Activated CD4-positive, alpha-beta T cell treated with anti-CD3 and anti-CD28 coated beads for 1 hour (primary cell): ENCODE results near the gene SMIM36.
"Not testable (repeated sequence)": the region's sequence is repeated elsewhere in the genome, so short reads cannot be mapped to it uniquely, and the experiment has no call there.

Experiments
- DNase-seq: peaks from one replicate; pipeline ENCODE4 v3.0.0-alpha.2; 2020

Gene SMIM36

DNA sequence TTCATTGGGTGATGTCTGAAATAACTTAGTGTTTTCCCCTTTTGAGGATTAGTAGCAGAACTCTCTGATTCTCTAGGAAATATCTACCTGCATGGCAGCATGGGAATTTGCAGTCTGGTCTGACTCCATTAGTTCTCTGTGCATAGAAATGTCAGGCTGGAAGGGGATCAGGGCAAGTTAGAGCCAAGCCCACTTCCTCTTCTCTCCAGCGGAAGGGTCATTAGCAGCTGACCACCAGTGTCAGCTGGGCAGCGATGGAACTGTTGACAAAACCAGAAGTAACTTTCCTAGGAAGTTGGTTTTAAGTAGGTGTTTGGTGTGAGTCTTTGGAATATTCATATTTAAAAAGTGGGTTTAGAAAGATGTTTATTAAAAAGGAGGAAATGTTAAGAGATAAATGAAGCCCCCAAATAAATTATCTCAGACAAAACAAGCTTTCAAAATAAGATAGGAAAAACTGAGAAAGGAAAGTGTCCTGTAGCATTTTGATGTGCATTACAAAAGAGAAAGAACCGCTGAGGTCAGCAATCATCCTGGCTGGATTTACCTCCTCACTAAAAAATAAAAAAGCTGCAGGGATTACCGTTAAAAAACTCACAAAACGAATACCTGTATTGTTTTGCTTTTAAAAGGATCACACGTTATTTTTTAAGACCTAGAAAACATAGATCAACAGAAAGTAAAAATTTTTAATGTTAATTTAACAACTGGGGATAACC lies 57.3 kb downstream of the SMIM36 start:
- DNase-seq = no peak

DNA sequence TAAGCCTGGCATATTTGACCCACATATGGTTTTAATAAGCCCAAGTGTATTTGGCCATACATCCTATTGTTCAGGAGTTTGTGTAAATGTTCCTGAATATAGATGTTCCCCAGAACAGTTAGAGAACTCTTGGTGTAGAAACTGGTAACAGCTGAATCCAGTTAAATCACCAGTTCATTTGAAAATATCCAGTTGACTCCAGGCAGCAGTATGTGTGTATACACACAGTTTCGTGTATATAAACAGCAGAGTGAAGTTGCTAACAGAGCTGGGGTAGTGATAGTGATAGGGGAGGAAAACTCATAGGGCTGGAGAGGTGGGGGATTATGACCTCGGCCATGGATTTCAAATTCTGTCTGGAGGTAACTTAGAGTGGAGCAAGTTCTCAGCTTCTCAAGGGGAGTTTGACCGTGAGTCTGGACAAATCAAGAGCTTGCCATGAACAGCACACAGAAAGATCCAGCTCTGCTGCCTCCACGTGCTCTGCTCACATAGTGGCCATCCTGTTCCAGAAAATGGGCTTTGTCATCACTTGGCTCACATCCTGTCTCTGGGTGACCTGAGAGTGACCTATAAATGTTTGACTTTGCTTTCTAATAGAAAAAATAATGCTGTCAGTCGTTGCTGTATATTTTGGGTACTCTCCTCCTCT lies 59.0 kb downstream of the SMIM36 start:
- no peak for DNase-seq

DNA sequence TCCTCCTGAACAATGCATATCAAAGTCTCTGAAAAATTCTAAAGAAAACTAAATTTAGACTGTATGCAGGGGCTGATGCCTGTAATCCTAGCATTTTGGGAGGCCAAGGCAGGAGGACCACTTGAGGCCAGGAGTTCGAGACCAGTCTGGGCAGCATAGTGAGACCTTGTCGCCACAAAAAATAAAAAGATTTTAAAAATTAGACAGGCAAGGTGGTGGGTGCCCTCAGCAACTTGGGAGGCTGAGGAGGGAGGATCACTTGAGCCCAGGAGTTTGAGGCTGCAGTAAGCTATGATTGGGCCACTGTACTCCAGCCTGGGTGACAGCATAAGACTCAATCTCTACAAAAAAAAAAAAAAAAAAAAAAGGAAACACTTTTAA lies 59.5 kb downstream of the SMIM36 start:
- no peak for DNase-seq

DNA sequence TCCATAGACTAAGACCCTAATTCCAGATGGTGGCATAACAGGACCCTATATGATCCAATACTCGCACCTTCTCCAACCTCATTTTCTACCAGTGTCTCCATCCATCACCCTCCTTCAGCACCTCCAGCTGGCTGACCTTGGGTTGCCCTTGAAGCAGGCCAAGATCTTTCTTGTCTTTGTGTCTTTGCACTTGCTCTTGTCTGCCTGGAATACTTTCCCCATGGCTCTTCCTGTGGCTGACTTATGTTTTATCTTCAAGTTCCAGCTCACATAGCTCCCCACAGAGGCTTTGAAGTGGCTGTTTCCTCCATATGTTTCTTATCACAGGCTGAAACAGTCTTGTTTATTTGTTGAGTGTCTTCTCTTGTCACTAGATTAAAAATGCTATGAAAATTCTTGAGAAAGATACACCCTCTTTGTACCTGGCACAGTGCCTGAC lies 60.0 kb downstream of the SMIM36 start:
- no peak for DNase-seq

DNA sequence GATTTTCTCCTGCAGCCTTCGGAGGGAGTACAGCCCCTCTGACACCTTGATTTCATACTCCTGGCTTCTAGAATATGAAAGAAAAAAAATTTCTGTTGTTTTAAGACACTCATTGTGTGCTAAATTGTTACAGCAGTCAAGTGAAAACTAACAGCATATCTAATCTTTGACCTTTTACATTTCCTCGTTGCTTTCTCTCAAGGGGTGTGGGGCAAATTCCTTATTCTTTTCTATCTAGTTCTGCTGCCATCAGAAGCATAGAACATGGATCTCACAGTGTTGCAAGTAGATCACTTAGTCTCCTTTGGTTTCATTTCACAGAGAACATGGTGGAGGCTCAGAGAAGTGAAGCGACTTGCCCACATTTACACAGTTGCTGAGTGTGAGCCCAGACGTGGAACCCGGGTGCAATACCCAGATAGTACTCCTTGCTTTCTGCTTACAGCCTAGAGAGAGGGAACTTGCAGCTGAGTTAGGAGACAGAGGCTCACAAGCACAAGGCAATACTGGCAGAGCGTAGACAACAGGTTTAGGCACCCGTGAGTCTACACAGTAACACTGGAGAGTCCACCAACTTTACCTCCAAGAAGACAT lies 60.9 kb downstream of the SMIM36 start:
- DNase-seq = no peak

DNA sequence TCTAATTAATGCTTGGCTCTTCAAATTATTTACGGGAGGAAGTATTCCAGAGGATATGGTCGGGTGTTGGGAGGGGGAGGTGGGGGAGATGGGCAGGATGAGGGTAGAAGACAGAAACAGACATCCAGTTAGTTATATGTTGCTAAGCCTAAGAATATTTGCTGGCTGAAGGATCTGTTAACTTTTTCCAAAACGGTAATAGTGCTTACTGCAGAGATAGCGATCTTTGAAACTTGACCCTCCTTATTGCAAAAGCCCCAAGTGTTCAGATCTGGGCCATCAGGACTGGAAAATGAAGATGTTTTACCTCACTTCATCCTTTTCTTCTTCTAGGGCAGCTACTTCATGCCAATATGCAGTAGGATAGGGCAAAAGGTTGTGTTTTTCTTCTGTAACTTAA lies 62.6 kb downstream of the SMIM36 start:
- no peak for DNase-seq

DNA sequence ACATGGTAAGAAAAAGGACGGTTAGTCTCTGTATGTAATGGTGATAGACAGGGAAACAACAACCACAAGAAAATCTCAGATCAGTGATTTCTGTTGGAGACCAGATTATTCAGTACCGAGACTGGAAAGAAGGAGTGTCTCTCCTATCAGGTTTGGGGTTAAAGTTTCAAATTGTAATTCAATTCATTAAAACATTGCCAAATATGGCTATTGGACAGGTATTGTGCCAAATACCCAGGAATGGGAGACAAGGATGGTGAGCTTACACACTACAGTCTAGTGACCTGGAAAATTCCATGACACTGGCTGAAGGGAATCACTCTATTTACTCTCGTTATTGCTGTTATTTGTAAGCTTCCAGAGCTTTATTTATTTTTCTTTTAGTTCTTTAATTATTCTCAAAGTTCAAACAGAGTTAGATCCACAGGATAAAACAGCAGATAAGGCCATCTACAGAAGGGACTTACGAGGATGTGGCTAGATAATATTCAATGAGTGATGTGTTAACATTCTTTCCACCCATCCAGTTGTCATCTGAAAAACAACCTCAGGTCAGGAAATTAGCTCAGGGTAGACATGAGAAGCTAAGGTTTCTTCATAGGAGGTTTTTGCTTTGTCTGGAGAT lies 64.6 kb downstream of the SMIM36 start:
- DNase-seq = no peak

DNA sequence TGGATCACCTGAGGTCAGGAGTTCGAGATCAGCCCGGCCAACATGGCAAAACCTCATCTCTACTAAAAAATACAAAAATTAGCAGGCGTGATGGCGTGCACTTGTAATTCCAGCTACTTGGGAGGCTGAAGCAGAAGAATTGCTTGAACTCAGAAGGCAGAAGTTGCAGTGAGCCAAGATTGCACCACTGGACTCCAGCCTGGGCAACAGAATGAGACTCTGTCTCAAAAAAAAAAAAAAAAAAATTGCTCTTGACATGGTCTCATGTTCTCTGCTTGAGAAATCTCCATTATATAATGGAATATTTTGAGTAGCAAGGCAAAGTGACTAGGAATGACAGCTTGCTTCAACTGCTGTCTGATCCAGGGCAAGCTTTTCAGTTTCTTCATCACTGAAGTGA lies 65.2 kb downstream of the SMIM36 start:
- not testable (repeated sequence) for DNase-seq

DNA sequence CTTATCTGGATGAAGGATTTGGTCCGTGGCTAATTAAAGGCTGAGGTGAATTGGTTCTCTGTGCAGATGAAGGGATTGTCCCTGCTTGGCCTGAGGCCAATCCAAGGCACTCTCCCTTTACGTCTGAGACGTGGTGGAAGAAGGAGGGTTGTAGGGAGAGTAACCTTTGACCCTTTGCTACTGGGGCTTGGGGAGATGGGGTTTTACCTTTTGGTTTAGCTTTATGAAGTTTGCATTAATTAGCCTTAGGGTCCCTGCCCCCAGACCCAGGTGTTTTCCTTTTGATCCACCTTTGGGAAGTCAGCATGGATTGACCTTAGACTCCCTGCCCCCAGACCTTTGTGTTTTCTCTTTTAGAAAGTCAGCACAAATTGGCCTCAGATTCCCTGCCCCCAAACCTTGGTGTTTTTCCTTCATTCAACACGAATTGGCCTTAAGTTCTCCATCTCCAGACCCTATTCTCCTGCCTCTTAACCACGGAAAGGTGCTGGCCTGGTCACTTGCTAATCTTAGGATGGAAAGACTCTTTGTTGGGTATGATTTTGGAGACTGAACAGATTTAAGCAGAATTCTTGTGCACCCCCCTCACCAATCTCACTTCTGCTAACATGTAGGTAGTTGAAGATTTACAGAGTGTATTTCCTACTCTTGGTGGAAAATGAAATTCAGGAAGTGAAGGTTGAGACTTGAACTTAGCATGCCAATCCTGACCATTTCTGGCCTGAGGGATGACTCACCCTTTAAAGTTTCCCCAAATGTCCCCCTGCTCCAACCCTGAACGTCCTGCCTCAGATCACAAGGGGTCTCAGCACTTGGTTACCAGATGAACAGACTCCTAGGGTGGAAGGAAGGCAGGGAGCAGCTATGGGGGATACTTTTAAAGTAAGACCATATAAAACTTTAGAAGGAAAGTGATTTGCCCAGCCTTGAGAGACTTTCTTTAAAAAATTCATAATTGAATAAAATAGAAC lies 66.5 kb downstream of the SMIM36 start:
- no peak for DNase-seq

DNA sequence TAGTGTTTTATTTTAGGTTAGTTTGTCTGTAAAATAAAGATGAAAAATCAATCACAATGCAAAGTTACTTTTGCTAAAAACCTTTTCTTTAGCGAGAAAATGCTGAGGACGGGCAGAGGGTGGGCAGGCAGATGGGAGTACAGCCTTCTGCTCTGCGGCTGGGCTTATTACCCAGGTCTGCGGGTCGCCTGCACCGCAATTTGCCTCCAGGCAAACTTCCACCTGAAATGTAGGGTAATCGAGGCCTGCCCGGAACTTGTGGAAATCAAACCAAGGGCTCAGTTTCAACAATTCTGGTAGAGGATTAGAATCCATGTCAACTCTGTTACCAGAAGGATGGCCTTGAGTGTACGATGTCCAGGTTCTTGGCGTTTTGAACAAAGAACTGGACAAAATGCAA lies 67.3 kb downstream of the SMIM36 start:
- no peak for DNase-seq

DNA sequence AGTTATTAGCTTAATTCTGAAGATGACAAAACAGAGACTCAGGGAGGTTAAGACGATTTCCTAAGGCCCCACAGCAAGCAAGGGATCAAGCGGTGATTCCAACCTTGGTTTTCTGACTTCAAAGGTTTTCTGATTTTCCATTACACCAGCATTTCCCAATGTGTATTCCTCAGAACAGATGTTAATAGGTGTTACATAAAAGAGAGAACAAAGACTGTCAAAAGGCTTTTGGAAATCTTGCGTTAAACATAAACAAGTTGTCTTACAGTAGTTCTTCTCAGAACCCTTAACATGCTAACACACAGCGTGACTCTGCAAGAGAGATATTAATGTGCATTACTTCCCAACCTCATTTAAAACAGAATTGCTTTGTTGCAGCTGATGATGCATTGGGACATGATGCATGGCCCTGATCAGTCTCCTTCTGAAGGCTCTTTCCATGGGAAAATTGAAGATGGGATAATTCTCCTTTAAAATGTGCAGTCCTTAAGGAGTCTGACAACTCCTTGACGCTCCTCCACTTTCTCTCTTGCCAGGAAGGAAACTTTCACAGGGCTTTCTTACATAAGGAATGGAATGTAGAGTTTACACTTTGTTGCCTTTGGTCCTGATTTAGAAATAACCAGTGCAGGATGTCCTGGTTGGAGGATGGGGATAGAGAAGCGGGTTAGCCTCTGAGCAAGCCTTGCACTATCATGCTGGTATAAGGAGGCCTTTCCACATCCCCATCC lies 68.1 kb downstream of the SMIM36 start:
- no peak for DNase-seq

DNA sequence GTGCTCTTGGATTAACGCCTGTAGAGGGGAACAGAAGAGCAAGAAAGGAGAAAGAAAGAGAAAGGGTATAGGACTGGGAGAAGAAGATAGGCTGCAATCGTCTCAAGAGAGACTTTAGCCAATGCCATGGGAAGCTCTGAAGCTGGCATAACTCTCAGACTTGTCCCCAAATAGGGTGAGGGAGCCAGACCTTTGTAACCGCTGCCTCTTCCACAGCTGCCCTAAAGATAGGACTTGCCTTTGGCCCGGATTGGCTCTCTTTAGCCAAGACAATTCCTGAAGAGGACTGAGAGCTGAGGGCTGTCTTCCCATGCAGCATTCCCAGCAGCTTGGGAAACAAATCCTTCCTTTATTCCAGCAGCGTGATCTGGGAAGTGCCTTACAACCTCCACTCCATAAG lies 68.8 kb downstream of the SMIM36 start:
- DNase-seq = no peak

DNA sequence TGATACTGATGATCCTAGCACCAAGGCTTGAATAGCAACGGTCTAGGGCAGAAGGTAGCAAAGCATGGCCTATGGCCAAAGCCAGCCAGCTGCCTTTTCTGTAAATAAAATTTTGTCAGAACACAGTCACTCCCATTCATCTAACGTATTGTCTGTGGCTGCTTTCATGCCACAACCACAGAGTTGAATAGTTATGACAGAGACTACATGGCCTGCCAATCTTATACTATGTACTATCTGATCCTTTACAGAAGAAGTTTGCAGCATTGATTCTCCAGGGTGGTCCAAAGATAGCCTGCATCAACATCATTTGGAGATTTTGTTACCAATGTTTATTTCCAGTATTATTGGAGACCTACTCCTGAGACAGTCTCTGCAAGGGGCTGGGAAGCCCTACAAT lies 69.7 kb downstream of the SMIM36 start:
- DNase-seq = no peak

DNA sequence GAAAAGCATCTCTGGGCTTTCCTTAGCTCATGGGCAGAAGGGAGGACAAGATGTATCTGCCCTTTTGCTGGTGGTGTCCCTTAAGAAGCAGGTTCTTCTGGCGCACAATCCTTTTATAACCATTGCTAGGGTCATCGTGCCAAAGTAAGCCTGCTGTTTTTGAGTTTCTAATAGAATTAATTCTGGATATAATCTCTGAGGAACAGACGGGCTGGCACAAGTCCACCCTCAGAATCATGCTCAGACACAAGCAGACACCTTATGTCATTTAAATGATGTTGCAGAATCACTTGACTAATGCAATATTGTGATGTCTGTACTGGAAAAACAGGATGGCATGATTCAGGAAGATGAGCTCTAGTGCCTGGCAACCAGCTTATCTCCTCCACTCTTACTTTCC lies 70.9 kb downstream of the SMIM36 start:
- DNase-seq = no peak

DNA sequence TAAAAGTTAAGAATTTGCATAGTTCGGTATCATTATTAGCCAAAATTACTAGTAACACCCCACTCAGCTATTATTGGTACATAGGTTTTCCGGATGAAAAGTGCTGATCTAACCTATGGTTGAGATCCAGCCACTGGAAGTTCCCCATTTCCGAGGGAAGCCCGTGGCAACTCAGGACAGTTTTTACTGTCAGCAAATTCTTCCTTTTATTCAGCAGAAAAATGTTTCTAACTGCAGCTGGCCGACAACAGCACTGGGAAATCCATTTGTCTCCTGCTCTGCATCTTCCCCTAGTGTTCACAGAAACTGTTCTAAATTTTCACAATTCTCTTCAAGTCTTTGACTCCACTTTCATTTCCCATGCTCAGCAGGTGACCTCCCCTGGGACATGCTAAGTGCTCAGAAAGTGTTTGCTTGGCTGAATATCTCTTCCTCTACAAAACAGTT lies 74.1 kb downstream of the SMIM36 start:
- DNase-seq = no peak

DNA sequence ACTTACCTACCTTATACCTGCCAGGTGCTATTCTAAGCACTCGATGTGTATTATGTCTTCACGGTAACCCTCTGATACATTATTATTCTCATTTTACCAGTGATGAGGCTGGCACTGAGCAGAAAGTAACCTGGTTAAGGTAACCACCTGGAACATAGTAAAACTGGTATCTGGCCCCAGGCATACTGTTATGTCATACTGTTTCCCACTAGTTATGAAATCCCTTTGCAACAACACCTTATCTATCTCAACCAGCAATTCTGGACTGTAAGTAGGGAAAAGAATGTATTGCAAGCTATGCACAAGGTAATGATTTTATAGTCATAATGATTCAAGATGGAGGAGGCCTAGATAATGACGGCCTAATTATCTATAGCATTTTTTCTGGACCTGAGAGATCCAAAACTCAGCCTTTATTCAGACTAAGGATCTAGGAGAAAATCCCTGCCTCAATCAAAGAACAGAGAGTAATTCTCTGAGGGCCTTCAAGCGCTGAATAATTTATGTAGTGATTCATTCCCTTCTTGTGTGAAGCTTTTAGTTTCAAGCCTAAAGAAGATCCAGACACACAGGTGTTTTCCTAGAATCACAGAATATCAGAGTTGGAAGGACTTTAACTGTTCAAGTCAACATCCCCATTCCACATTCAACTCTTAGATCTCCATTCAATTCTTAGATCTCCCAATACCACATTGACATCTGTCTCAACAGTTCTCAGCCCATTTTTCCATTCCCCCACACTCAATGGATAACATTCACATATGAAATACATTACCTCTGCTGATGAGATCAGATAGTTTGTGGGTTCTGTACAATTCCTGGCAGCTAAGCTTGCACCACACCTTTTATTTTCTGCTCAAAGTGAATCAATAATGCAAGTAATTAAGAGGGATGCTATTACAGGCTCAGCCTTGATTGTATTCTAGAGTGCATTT lies 74.8 kb downstream of the SMIM36 start:
- no peak for DNase-seq

DNA sequence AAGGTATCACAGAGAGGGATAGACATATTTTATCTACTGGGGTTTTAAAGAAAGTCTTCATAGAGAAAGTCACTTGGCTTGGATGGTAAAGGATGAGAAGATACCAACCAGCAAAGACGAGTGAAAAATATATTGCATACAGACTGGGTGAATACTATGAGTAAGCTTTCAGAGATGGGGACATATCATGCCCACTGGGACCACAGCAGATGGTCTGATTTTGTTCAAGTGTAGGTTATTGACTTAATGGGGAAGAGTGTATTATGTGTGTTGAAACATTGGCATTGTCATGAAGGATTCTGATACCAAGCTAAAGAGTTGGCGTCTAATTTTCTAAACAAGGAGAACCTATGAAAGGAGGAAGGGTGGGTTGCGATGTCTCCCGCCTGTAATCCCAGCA lies 75.8 kb downstream of the SMIM36 start:
- DNase-seq = no peak

DNA sequence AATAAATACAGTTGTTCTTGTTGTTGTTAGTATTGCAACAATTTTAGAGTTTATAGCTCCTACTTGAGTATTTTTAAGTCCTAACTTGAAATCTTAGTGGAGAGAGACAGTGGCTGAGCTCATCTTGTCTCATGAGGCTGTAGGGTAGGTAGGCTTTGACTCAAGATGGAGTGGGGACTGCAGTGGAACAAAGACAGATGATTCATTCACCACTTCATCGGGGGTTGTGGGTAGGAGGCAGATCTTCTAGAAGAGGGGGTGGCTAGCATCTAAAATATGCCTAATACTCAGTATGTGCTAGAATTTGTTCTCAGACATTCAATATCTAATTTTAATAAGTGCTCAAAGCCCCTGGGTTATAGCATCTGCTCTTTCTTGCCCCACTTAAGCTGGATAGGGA lies 76.5 kb downstream of the SMIM36 start:
- no peak for DNase-seq

DNA sequence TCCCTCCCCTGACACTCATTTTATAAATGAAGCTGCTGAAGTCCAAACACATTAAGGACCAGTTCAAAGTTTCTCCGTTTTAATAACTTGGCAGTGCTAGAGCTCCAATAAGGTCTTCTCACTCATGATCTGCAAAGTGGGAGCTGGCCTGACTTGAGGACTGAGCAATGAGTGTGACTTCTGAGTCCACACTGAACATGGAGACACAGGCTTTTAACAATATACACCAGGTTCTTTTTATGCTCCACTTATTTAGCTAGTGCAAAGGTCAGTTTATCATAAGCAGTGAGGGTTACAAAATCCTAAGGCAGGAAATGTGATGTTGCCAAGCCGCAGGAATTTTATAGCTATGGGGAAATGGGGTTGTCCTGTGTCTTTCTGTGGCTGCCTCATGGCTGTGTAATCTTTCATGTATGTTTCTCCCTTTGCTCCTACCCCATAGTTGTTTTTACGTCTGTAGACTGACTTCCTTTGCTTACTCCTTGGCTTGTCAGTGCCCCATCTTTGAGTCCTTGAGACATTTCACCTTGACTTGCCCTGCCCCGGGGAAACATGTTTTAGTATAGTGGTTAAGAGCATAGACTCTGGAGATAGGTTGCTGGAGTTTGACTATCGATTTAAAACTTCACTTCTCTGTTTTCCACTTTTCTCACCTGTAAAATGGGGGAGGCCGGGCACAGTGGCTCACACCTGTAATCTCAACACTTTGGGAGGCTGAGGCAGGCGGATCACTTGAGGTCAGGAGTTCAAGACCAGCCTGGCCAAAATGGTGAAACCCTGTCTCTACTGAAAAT lies 77.4 kb downstream of the SMIM36 start:
- DNase-seq = no peak

DNA sequence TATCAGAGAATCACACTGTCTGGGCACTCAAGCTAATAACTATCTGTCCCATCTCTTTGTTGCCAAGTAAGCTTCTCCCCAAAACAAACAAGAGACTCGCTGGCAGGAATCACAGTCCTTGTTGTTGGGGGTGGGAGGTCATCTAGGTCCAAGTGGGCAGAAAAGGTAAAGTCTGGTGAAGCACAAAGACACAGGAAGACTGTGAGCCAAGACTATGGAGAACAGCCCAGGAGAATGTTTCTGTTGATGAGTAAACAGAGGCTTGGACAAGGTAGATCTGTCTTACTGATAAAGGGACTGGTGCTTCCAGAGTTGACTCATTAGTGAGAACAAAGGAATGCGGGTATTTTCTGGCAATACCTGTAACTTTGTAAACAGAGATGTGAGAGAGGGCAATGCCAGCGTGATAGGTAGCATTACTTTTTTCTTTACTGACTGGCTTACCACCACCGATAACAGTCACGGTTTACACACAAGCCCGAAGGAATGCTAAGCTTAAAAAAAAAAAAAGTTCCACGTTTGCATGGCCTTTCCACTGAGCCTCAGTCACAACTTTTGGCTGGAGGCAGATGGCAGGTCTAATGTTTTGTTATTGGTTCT lies 78.1 kb downstream of the SMIM36 start:
- no peak for DNase-seq
